Left lobe of liver (tissue), 1 donor: ENCODE measurements around the gene MTHFD1. TPM values are rescaled to one million over a fixed set of nuclear protein-coding genes. Genes with fewer than 3 reads are reported as not detected.

Experiments
- total RNA-seq: library from RNA; stranded (reverse); gene quantifications from one replicate; pipeline ENCODE4 v1.2.1, GENCODE V29; 2021
- donor health status: DM: no; HTN: yes; CAD: no.

MTHFD1 gene
- total RNA-seq, 1 donor from 2014 or later, result 238 TPM

Other genes with a start within 250 kb of the MTHFD1 start
- 0.08 TPM for gene ESR2, start 94.0 kb upstream of the MTHFD1 start, total RNA-seq
- 0.45 TPM for gene AKAP5, start 77.1 kb downstream of the MTHFD1 start, total RNA-seq
- 5.7 TPM for gene ZBTB25, start 115.5 kb downstream of the MTHFD1 start, total RNA-seq
- 12.1 TPM for gene ZBTB1, start 116.4 kb downstream of the MTHFD1 start, total RNA-seq
- 1.3 TPM for gene HSPA2, start 152.4 kb downstream of the MTHFD1 start, total RNA-seq
- gene PPP1R36, start 161.6 kb downstream of the MTHFD1 start, total RNA-seq, result 0.18 TPM